Measurements from ENCODE around the gene UBL3. TPM values are rescaled to one million over a fixed set of nuclear protein-coding genes. Genes with fewer than 3 reads are reported as not detected.

UBL3 gene
- 2.1 and 3.9 TPM in 2 replicates for total RNA-seq (2014; rRNA removed; shearing (Covaris generic); ENCODE audit: low replicate concordance)

- Histone ChIP-seq H3K27ac (ENCODE audit: low read length) (no peak within 1 kb of the TSS), H3K4me3 (ENCODE audit: low read length) (peak within 1 kb of the TSS; percentile 87), H3K27me3 (ENCODE audit: low read length) (0 out of 2 replicates have a peak, but pooled peaks cover 4% of the 10 kb centered on the region), H3K9me3 (ENCODE audit: low read length) (no peaks in the 10 kb centered on the region), H3K9me2 (replicated peaks; ENCODE audit: insufficient read depth, low read length) (no peaks in the 10 kb centered on the region), H3K4me2 (ENCODE audit: low read depth, low read length, poor library complexity, severe bottlenecking) (peak within 1 kb of the TSS; percentile 93), H4K20me1 (ENCODE audit: insufficient read depth, low read depth, low read length) (peaks cover 11% of the 10 kb centered on the region), H3K4me1 (ENCODE audit: low read length) (peaks cover 14% of the 10 kb centered on the region), H3K36me3 (ENCODE audit: insufficient read depth, low read length) (no peaks in the 10 kb centered on the region), H2AFZ (ENCODE audit: low read length) (peak within 1 kb of the TSS; percentile 97), H3K9ac (ENCODE audit: low read length) (peak within 1 kb of the TSS; percentile 80), H3K79me2 (ENCODE audit: low read length) (no peaks in the 10 kb centered on the region)
- DNase-seq, result peak; percentile 96
Measured at GRCh38 chr13:29850213-29850898, at the start of gene UBL3. UBL3 (minus strand) TSS chr13:29850617; CDS start chr13:29849538, 1,079 bp downstream.

- no peaks in the 10 kb centered on the region for H3K79me2 ChIP-seq (ENCODE audit: low read length)
- H3K36me3 ChIP-seq (ENCODE audit: insufficient read depth, low read length), result no peaks in the 10 kb centered on the region
- H2AFZ ChIP-seq (ENCODE audit: low read length), result no peak overlapping the region
- H3K27me3 ChIP-seq (ENCODE audit: low read length), result no peaks in the 10 kb centered on the region
- no peak overlapping the region for H3K27ac ChIP-seq (ENCODE audit: low read length)
- no peaks in the 10 kb centered on the region for H3K9me2 ChIP-seq (replicated peaks; ENCODE audit: insufficient read depth, low read length)
- no peak overlapping the region for H3K4me2 ChIP-seq (ENCODE audit: low read depth, low read length, poor library complexity, severe bottlenecking)
- H3K4me3 ChIP-seq (ENCODE audit: low read length), result no peak overlapping the region
- DNase-seq, result no peak
- H3K9me3 ChIP-seq (ENCODE audit: low read length), result no peaks in the 10 kb centered on the region
- H3K4me1 ChIP-seq (ENCODE audit: low read length), result no peaks in the 10 kb centered on the region
- H4K20me1 ChIP-seq (ENCODE audit: insufficient read depth, low read depth, low read length), result no peaks in the 10 kb centered on the region
- H3K9ac ChIP-seq (ENCODE audit: low read length), result no peak overlapping the region
Measured at GRCh38 chr13:29897102-29897501, 46.7 kb upstream of the UBL3 start.

GRCh38 chr13:29893438-29893837 is 43.0 kb upstream of the UBL3 start:
- Histone ChIP-seq H3K27me3 (ENCODE audit: low read length) (no peaks in the 10 kb centered on the region), H3K4me1 (ENCODE audit: low read length) (no peaks in the 10 kb centered on the region), H3K9ac (ENCODE audit: low read length) (no peak overlapping the region), H3K9me3 (ENCODE audit: low read length) (no peaks in the 10 kb centered on the region), H3K4me3 (ENCODE audit: low read length) (no peak overlapping the region), H3K36me3 (ENCODE audit: insufficient read depth, low read length) (no peaks in the 10 kb centered on the region), H3K4me2 (ENCODE audit: low read depth, low read length, poor library complexity, severe bottlenecking) (no peak overlapping the region), H3K9me2 (replicated peaks; ENCODE audit: insufficient read depth, low read length) (no peaks in the 10 kb centered on the region), H3K27ac (ENCODE audit: low read length) (no peak overlapping the region), H2AFZ (ENCODE audit: low read length) (no peak overlapping the region), H4K20me1 (ENCODE audit: insufficient read depth, low read depth, low read length) (no peaks in the 10 kb centered on the region), H3K79me2 (ENCODE audit: low read length) (no peaks in the 10 kb centered on the region)
- no peak for DNase-seq

GRCh38 chr13:29892151-29892550 is 41.7 kb upstream of the UBL3 start:
- Histone ChIP-seq H3K27ac (ENCODE audit: low read length) (no peak overlapping the region), H3K9ac (ENCODE audit: low read length) (no peak overlapping the region), H3K4me2 (ENCODE audit: low read depth, low read length, poor library complexity, severe bottlenecking) (no peak overlapping the region), H3K4me3 (ENCODE audit: low read length) (no peak overlapping the region), H3K9me3 (ENCODE audit: low read length) (no peaks in the 10 kb centered on the region), H2AFZ (ENCODE audit: low read length) (no peak overlapping the region), H4K20me1 (ENCODE audit: insufficient read depth, low read depth, low read length) (no peaks in the 10 kb centered on the region), H3K27me3 (ENCODE audit: low read length) (no peaks in the 10 kb centered on the region), H3K79me2 (ENCODE audit: low read length) (no peaks in the 10 kb centered on the region), H3K9me2 (replicated peaks; ENCODE audit: insufficient read depth, low read length) (no peaks in the 10 kb centered on the region), H3K36me3 (ENCODE audit: insufficient read depth, low read length) (no peaks in the 10 kb centered on the region), H3K4me1 (ENCODE audit: low read length) (no peaks in the 10 kb centered on the region)
- no peak for DNase-seq

GRCh38 chr13:29889111-29889510 is 38.7 kb upstream of the UBL3 start:
- Histone ChIP-seq H3K9me2 (replicated peaks; ENCODE audit: insufficient read depth, low read length) (no peaks in the 10 kb centered on the region), H3K4me3 (ENCODE audit: low read length) (no peak overlapping the region), H3K27me3 (ENCODE audit: low read length) (no peaks in the 10 kb centered on the region), H3K4me1 (ENCODE audit: low read length) (no peaks in the 10 kb centered on the region), H3K4me2 (ENCODE audit: low read depth, low read length, poor library complexity, severe bottlenecking) (no peak overlapping the region), H3K36me3 (ENCODE audit: insufficient read depth, low read length) (no peaks in the 10 kb centered on the region), H4K20me1 (ENCODE audit: insufficient read depth, low read depth, low read length) (no peaks in the 10 kb centered on the region), H3K9ac (ENCODE audit: low read length) (no peak overlapping the region), H3K27ac (ENCODE audit: low read length) (no peak overlapping the region), H3K9me3 (ENCODE audit: low read length) (no peaks in the 10 kb centered on the region), H2AFZ (ENCODE audit: low read length) (no peak overlapping the region), H3K79me2 (ENCODE audit: low read length) (no peaks in the 10 kb centered on the region)
- no peak for DNase-seq

- no peak for DNase-seq
- Histone ChIP-seq H3K4me2 (ENCODE audit: low read depth, low read length, poor library complexity, severe bottlenecking) (no peak overlapping the region), H3K9me3 (ENCODE audit: low read length) (no peaks in the 10 kb centered on the region), H3K9ac (ENCODE audit: low read length) (no peak overlapping the region), H3K79me2 (ENCODE audit: low read length) (no peaks in the 10 kb centered on the region), H3K9me2 (replicated peaks; ENCODE audit: insufficient read depth, low read length) (no peaks in the 10 kb centered on the region), H2AFZ (ENCODE audit: low read length) (no peak overlapping the region), H3K27me3 (ENCODE audit: low read length) (no peaks in the 10 kb centered on the region), H3K36me3 (ENCODE audit: insufficient read depth, low read length) (no peaks in the 10 kb centered on the region), H4K20me1 (ENCODE audit: insufficient read depth, low read depth, low read length) (no peaks in the 10 kb centered on the region), H3K27ac (ENCODE audit: low read length) (no peak overlapping the region), H3K4me1 (ENCODE audit: low read length) (no peaks in the 10 kb centered on the region), H3K4me3 (ENCODE audit: low read length) (no peak overlapping the region)
Measured at GRCh38 chr13:29888306-29888705, 37.9 kb upstream of the UBL3 start.

GRCh38 chr13:29887686-29888085 is 37.3 kb upstream of the UBL3 start:
- DNase-seq, result no peak
- no peak overlapping the region for H3K27ac ChIP-seq (ENCODE audit: low read length)
- H3K9ac ChIP-seq (ENCODE audit: low read length), result no peak overlapping the region
- no peaks in the 10 kb centered on the region for H3K79me2 ChIP-seq (ENCODE audit: low read length)
- no peaks in the 10 kb centered on the region for H3K4me1 ChIP-seq (ENCODE audit: low read length)
- H3K9me2 ChIP-seq (replicated peaks; ENCODE audit: insufficient read depth, low read length), result no peaks in the 10 kb centered on the region
- H3K4me3 ChIP-seq (ENCODE audit: low read length), result no peak overlapping the region
- H3K9me3 ChIP-seq (ENCODE audit: low read length), result no peaks in the 10 kb centered on the region
- no peaks in the 10 kb centered on the region for H3K36me3 ChIP-seq (ENCODE audit: insufficient read depth, low read length)
- no peaks in the 10 kb centered on the region for H3K27me3 ChIP-seq (ENCODE audit: low read length)
- H2AFZ ChIP-seq (ENCODE audit: low read length), result no peak overlapping the region
- H3K4me2 ChIP-seq (ENCODE audit: low read depth, low read length, poor library complexity, severe bottlenecking), result no peak overlapping the region
- H4K20me1 ChIP-seq (ENCODE audit: insufficient read depth, low read depth, low read length), result no peaks in the 10 kb centered on the region

GRCh38 chr13:29887030-29887557 is 36.7 kb upstream of the UBL3 start:
- Histone ChIP-seq H3K4me2 (ENCODE audit: low read depth, low read length, poor library complexity, severe bottlenecking) (no peak overlapping the region), H3K9ac (ENCODE audit: low read length) (no peak overlapping the region), H3K4me3 (ENCODE audit: low read length) (no peak overlapping the region), H3K4me1 (ENCODE audit: low read length) (peaks cover 1% of the 10 kb centered on the region), H4K20me1 (ENCODE audit: insufficient read depth, low read depth, low read length) (no peaks in the 10 kb centered on the region), H3K36me3 (ENCODE audit: insufficient read depth, low read length) (no peaks in the 10 kb centered on the region), H3K79me2 (ENCODE audit: low read length) (no peaks in the 10 kb centered on the region), H3K9me3 (ENCODE audit: low read length) (no peaks in the 10 kb centered on the region), H3K27ac (ENCODE audit: low read length) (no peak overlapping the region), H2AFZ (ENCODE audit: low read length) (no peak overlapping the region), H3K27me3 (ENCODE audit: low read length) (no peaks in the 10 kb centered on the region), H3K9me2 (replicated peaks; ENCODE audit: insufficient read depth, low read length) (no peaks in the 10 kb centered on the region)
- no peak for DNase-seq

Measured in Karpas-422 (cell line).